ENCODE data around the gene WASHC2A. TPM values are rescaled to one million over a fixed set of nuclear protein-coding genes. Genes with fewer than 3 reads are reported as not detected.
"Not testable (repeated sequence)": the region's sequence is repeated elsewhere in the genome, so short reads cannot be mapped to it uniquely, and the experiment has no call there.

The WASHC2A gene
- polyA plus RNA-seq, 1 of the 3 experiments (the other 2 are of a cell fraction), result 16.9 TPM

DNA sequence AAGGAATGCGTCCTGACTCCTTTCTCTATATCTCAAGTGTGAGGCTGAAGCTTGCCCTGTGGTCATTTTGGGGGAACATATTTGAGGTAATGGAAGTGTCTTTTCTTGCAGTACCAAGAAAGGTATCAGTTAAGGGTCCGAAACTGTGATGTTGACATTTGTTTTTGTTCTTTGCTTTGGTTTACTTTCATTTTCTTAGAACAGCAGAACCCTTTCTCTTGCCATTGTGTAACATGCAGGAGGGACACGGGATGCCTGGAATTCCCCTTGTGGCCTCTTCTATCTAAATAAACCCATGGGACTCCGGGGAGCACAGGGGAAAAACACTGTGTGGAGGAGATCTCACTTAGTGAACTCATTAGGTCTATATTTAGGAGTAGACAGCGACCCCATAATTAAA lies 34.5 kb downstream of the WASHC2A start:
- H4K20me1 ChIP-seq (ENCODE audit: insufficient read depth); H3K27ac ChIP-seq (ENCODE audit: low read depth in 2 of 2, low read length in 1 of 2); CTCF ChIA-PET; DNase-seq; H3K4me3 ChIP-seq (ENCODE audit: low read depth in 2 of 2, low read length in 1 of 2); H3K27me3 ChIP-seq (ENCODE audit: insufficient read depth); H3K79me2 ChIP-seq (ENCODE audit: insufficient read depth); H3F3A ChIP-seq (replicated peaks; ENCODE audit: insufficient read depth); H2AFZ ChIP-seq (ENCODE audit: low read depth); H3K9me2 ChIP-seq; H3K4me2 ChIP-seq; H3K4me1 ChIP-seq (ENCODE audit: control insufficient read depth in 1 of 2, insufficient read depth in 2 of 2, low read depth in 1 of 2, low read length in 1 of 2); POLR2A ChIA-PET; H3K9me3 ChIP-seq; H3K9ac ChIP-seq: not testable (repeated sequence)
- WGBS (ENCODE audit: low lambda C conversion rate), result 89% methylated on average over 5 of the region's 5 CpGs
- peaks cover 5 to 10% of the 10 kb centered on the region in 2 experiments for H3K36me3 ChIP-seq (replicated peaks in 1 of 2; ENCODE audit: control insufficient read depth in 1 of 2, insufficient read depth in 2 of 2, low read length in 1 of 2)

DNA sequence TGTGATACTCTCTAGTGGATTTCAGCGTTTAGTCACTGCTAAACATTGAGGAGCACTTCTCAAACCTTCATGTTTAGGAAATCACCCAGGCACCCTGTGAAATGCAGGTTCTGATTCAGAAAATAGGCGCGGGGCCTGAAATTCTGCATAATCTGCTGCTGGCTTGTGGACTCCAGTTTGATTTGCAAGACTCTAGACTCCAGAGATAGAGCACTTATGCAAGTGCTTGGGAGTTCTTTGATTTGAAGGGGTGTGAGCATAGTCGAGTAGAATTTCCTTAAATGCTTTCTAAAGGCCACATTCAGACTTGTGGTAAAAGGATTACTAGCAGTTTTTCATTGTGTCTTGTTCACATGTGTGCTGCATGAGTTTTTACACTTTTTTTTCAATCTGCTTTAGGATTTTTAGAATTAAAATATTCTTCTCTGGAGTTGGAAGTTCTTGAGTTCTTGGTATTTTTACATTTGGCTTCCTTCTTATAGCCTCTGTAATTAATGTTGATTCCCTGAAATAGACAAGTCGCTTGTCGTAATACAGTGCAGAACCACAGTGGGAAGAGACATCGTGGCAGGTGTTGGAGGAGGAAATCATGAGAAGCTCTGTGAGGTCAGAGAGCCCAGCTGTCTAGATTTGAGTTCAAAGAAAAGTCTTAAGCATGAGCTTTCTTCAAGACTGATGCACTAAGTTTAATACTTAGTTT lies 41.4 kb downstream of the WASHC2A start:
- H3F3A ChIP-seq (replicated peaks; ENCODE audit: insufficient read depth); H3K4me2 ChIP-seq; H3K9ac ChIP-seq; H3K79me2 ChIP-seq (ENCODE audit: insufficient read depth); H3K27me3 ChIP-seq (ENCODE audit: insufficient read depth); DNase-seq; H3K4me3 ChIP-seq (ENCODE audit: low read depth in 2 of 2, low read length in 1 of 2); H3K9me2 ChIP-seq; H4K20me1 ChIP-seq (ENCODE audit: insufficient read depth); H3K9me3 ChIP-seq; H2AFZ ChIP-seq (ENCODE audit: low read depth); POLR2A ChIA-PET; H3K27ac ChIP-seq (ENCODE audit: low read depth in 2 of 2, low read length in 1 of 2); H3K36me3 ChIP-seq (replicated peaks in 1 of 2; ENCODE audit: control insufficient read depth in 1 of 2, insufficient read depth in 2 of 2, low read length in 1 of 2); CTCF ChIA-PET; H3K4me1 ChIP-seq (ENCODE audit: control insufficient read depth in 1 of 2, insufficient read depth in 2 of 2, low read depth in 1 of 2, low read length in 1 of 2): not testable (repeated sequence)
- 90% methylated on average over 7 of the region's 7 CpGs for WGBS (ENCODE audit: low lambda C conversion rate)

DNA sequence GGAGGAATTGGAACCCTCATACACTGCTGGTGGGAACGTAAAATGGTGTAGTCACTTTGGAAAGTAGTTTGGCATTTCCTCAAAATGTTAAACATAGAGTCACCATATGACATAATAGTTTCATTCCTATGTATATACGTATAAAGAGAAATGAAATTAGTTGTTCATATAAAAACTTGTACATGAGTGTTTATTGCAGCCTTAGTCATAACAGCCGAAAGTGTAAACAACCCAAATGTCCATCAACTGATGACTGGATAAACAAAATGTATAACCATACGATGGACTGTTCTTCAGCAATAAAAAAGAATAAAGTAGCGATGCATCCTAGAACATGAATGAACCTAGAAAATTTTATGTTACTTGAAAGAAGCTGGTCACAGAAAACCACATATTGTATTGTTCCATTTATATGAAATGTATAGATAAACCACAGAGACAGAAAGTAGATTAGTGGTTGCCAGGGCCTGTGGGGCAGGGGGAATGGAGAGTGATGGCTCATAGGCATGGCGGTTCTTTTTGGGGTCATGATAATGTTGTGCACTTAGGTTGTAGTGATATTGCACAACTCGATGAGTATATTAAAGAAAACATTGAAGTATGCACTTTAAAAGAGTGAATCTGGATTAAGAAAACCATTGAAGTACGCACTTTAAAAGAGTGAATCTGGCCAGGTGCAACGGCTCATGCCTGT lies 44.8 kb downstream of the WASHC2A start:
- H3K27ac ChIP-seq (ENCODE audit: low read depth in 2 of 2, low read length in 1 of 2); H3K9me3 ChIP-seq; H3K79me2 ChIP-seq (ENCODE audit: insufficient read depth); H3K9ac ChIP-seq; H4K20me1 ChIP-seq (ENCODE audit: insufficient read depth); H2AFZ ChIP-seq (ENCODE audit: low read depth); H3K27me3 ChIP-seq (ENCODE audit: insufficient read depth); H3K4me1 ChIP-seq (ENCODE audit: control insufficient read depth in 1 of 2, insufficient read depth in 2 of 2, low read depth in 1 of 2, low read length in 1 of 2); H3K36me3 ChIP-seq (replicated peaks in 1 of 2; ENCODE audit: control insufficient read depth in 1 of 2, insufficient read depth in 2 of 2, low read length in 1 of 2); DNase-seq; H3K9me2 ChIP-seq; CTCF ChIA-PET; H3F3A ChIP-seq (replicated peaks; ENCODE audit: insufficient read depth); H3K4me3 ChIP-seq (ENCODE audit: low read depth in 2 of 2, low read length in 1 of 2); H3K4me2 ChIP-seq; POLR2A ChIA-PET: not testable (repeated sequence)
- WGBS (ENCODE audit: low lambda C conversion rate), result 97% methylated on average over 6 of the region's 9 CpGs

DNA sequence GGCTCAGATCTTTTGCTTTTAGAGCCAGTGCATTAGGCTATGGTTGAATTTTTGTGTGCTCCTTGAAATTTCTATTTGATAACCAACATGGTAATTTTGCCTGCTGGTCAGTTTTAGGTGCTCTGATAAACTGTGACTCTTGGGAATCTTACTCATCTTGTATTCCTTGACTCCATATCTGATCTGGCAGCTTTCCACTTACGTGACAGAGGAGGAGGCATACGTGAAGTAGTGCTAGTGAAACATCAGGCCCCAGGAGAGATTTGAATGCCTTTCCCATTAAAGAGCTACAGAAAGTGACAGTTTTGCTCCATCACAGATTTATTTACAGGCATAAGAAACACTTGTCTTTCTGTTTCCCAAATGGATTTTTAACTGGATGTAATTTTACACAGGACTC lies 59.0 kb downstream of the WASHC2A start:
- DNase-seq; H3F3A ChIP-seq (replicated peaks; ENCODE audit: insufficient read depth); H3K4me3 ChIP-seq (ENCODE audit: low read depth in 2 of 2, low read length in 1 of 2); H2AFZ ChIP-seq (ENCODE audit: low read depth); H3K4me2 ChIP-seq; H3K27me3 ChIP-seq (ENCODE audit: insufficient read depth); H3K27ac ChIP-seq (ENCODE audit: low read depth in 2 of 2, low read length in 1 of 2); H3K79me2 ChIP-seq (ENCODE audit: insufficient read depth); CTCF ChIA-PET; POLR2A ChIA-PET; H3K9me3 ChIP-seq; H4K20me1 ChIP-seq (ENCODE audit: insufficient read depth); H3K36me3 ChIP-seq (replicated peaks in 1 of 2; ENCODE audit: control insufficient read depth in 1 of 2, insufficient read depth in 2 of 2, low read length in 1 of 2); H3K9me2 ChIP-seq; H3K9ac ChIP-seq; H3K4me1 ChIP-seq (ENCODE audit: control insufficient read depth in 1 of 2, insufficient read depth in 2 of 2, low read depth in 1 of 2, low read length in 1 of 2): not testable (repeated sequence)
- 54% methylated on average over 2 of the region's 2 CpGs for WGBS (ENCODE audit: low lambda C conversion rate)

- H3K4me2 ChIP-seq, CTCF ChIA-PET: not testable (repeated sequence)
- 79% methylated on average over 2 of the region's 5 CpGs for WGBS (ENCODE audit: low lambda C conversion rate)
These were observed 60.1 kb downstream of the WASHC2A start for GRCh38 chr10:50127770-50128292.

GRCh38 chr10:50131245-50131965 lies 63.7 kb downstream of the WASHC2A start:
- H3K4me2 ChIP-seq; H3K27me3 ChIP-seq (ENCODE audit: insufficient read depth); POLR2A ChIA-PET; CTCF ChIA-PET; H3K27ac ChIP-seq (ENCODE audit: low read depth in 2 of 2, low read length in 1 of 2); H3F3A ChIP-seq (replicated peaks; ENCODE audit: insufficient read depth); H3K9me3 ChIP-seq; H2AFZ ChIP-seq (ENCODE audit: low read depth); H3K79me2 ChIP-seq (ENCODE audit: insufficient read depth); H3K4me3 ChIP-seq (ENCODE audit: low read depth in 2 of 2, low read length in 1 of 2); H3K9me2 ChIP-seq; H4K20me1 ChIP-seq (ENCODE audit: insufficient read depth); DNase-seq; H3K4me1 ChIP-seq (ENCODE audit: control insufficient read depth in 1 of 2, insufficient read depth in 2 of 2, low read depth in 1 of 2, low read length in 1 of 2); H3K9ac ChIP-seq: not testable (repeated sequence)
- peaks cover 0 to 11% of the 10 kb centered on the region in 2 experiments for H3K36me3 ChIP-seq (replicated peaks in 1 of 2; ENCODE audit: control insufficient read depth in 1 of 2, insufficient read depth in 2 of 2, low read length in 1 of 2)
- WGBS (ENCODE audit: low lambda C conversion rate), result 92% methylated on average over 6 of the region's 8 CpGs

More at GRCh38 chr10:50127770-50128292, 60.1 kb downstream of the WASHC2A start:
- H2AFZ ChIP-seq (ENCODE audit: low read depth); H3K27me3 ChIP-seq (ENCODE audit: insufficient read depth); H3K4me3 ChIP-seq (ENCODE audit: low read depth in 2 of 2, low read length in 1 of 2); H3F3A ChIP-seq (replicated peaks; ENCODE audit: insufficient read depth); DNase-seq; H3K9me3 ChIP-seq; H3K27ac ChIP-seq (ENCODE audit: low read depth in 2 of 2, low read length in 1 of 2); H3K9ac ChIP-seq; POLR2A ChIA-PET; H3K79me2 ChIP-seq (ENCODE audit: insufficient read depth); H4K20me1 ChIP-seq (ENCODE audit: insufficient read depth); H3K4me1 ChIP-seq (ENCODE audit: control insufficient read depth in 1 of 2, insufficient read depth in 2 of 2, low read depth in 1 of 2, low read length in 1 of 2); H3K9me2 ChIP-seq: not testable (repeated sequence)
- H3K36me3 ChIP-seq (replicated peaks in 1 of 2; ENCODE audit: control insufficient read depth in 1 of 2, insufficient read depth in 2 of 2, low read length in 1 of 2), result peaks cover 0 to 14% of the 10 kb centered on the region in 2 experiments

Measured in SK-N-SH (cell line).